NCI-H748 treated with DMSO at 0.1 percent for 48 hours (cell line): Measurements from ENCODE around the gene TMEM212.
"Not testable (repeated sequence)": the region's sequence is repeated elsewhere in the genome, so short reads cannot be mapped to it uniquely, and the experiment has no call there.

Experiments
- DNase-seq: peaks from one replicate; lab custom pipeline; 2025; lab: John Stamatoyannopoulos, UW

TMEM212 gene

GRCh38 chr3:171892457-171892856, 49.3 kb downstream of the TMEM212 start:
- no peak for DNase-seq

DNA sequence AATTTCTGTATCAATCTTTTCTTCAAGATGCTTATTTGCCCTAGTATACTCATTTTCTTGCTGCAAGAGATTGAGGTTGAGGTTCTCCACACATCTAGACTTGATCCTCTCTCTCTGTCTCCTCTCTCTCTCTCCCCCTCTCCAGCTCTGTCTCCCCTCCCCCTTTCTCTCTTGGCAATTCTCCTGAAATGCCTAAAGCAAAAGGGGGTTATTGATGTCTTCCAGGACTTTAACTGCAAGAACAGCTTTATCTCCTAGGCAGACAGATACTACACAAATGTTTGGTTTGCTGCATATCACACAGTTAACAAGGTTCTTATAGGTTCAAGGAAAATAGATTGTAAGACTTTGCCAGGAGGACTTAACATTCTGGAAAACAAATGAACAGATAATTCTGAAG, 52.1 kb downstream of the TMEM212 start:
- DNase-seq: no peak

- DNase-seq: no peak
Measured at GRCh38 chr3:171895900-171896299, 52.8 kb downstream of the TMEM212 start.

DNA sequence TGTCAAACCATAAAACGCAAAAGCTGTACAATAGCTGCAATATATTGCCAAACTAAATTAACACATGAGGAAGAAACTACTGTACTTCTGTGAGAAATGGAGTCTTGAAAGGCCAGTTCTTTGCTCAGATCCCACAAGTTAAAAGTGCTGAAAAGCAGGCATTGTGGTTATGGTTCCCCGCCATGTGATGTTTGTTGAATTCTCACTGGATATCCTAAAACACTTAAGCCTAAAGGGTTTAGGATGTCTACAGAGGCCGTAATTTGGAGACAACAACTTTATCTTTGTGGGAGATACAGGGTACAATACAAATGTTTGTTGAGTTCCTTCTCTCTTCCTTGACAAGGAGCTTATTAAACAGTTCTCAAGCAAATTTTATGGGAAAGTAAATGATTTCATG, 53.2 kb downstream of the TMEM212 start:
- DNase-seq: no peak

- DNase-seq: no peak
Measured at GRCh38 chr3:171898192-171898591, 55.0 kb downstream of the TMEM212 start.

- no peak for DNase-seq
Measured at GRCh38 chr3:171900446-171900845, 57.3 kb downstream of the TMEM212 start.

- DNase-seq: no peak
Measured at GRCh38 chr3:171901615-171902312, 58.6 kb downstream of the TMEM212 start.

- DNase-seq: no peak
Measured at GRCh38 chr3:171904829-171905228, 61.7 kb downstream of the TMEM212 start.

DNA sequence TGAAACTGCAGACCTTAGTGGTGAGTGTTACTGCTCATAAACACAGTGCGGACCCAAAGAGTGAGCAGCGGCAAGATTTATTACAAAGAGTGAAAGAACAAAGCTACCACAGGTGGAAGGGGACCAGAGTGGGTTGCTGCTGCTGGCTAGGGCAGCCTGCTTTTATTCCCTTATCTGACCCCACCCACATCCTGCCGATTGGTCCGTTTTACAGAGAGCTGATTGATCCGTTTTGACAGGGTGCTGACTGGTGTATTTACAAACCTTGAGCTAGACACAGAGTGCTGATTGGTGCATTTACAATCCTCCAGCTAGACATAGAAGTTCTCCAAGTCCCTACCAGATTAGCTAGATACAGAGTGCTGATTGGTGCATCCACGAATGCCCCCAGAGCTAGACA, 63.4 kb downstream of the TMEM212 start:
- DNase-seq: not testable (repeated sequence)

DNA sequence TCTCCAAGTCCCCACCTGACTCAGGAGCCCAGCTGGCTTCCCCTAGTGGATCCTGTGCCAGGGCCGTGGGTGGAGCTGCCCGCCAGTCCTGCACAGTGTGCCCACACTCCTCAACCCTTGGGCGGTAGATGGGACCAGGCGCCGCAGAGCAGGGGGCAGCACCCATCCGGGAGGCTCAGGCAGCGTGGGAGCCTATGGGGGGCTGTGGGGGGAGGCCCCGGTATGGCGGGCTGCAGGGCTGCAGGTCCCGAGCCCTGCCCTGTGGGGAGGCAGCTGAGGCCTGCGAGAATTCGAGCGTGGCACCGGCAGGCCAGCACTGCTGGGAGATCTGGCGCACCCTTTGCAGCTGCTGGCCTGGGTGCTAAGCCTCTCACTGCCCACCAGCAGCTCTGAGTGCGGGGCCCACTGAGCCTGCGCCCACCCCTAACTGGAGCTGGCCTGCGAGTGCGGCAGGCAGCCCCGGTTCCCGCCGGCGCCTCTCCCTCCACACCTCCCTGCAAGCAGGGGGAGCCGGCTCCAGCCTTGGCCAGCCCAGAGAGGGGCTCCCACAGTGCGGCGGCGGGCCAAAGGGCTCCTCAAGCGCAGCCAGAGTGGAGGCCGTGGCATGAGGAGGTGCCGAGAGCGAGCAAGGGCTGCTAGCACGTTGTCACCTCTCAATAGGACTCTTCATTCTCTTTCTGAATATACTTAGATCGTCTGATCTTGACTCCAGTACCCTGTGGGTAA, 64.0 kb downstream of the TMEM212 start:
- no peak for DNase-seq

GRCh38 chr3:171907761-171908160, 64.6 kb downstream of the TMEM212 start:
- DNase-seq: no peak

- DNase-seq: no peak
Measured at GRCh38 chr3:171908731-171909130, 65.6 kb downstream of the TMEM212 start.
